D341Med (cell line): Measurements from ENCODE around the gene GGT7.
"Not testable (repeated sequence)": the region's sequence is repeated elsewhere in the genome, so short reads cannot be mapped to it uniquely, and the experiment has no call there.

Experiments used
- DNase-seq: peaks from one replicate; pipeline ENCODE4 v3.0.0; 2012; ENCODE audit warnings: low spot score

The GGT7 gene

GRCh38 chr20:34881689-34882088, 9.0 kb upstream of the GGT7 start:
- no peak for DNase-seq

DNA sequence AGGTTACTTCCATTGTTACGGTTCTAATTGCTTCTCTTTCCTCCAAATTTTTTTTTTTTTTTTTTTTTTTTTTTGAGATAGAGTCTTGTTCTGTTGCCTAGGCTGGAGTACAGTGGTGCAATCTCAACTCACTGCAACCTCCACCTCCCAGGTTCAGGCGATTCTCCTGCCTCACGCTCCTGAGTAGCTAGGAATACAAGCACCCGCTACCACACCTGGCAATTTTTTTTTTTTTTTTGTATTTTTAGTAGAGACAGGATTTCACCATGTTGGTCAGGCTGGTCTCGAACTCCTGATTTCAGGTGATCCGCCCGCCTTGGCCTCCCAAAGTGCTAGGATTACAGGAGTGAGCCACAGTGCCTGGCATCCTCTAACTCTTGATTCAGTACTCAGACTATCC, 8.3 kb upstream of the GGT7 start:
- DNase-seq = not testable (repeated sequence)

DNA sequence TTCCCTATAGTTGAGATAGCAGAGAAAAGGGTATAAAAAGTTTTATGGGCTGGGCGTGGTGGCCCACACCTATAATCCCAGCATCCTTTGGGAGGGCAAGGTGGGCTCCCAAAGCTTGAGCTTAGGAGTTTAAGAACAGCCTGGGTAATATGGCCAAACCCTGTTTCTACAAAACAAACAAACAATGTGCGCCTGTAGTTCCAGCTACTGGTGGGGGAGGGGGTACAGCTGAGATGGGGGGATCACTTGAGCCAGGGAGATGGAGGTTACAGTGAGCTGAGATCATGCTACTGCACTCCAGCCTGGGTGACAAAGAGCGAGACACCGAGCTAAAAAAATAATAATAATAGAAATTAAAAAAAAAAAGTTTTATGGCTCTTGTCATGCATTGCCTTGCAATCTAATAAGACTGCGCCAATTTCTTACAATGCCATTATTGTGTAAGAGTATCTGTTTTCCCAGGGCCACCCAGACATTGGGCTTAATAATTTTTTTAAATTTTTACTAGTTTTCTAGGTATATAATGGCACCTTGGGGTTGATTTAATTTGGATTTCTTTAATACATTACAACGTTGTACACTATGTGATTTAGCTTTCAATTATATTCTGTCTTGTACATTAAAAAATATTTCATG, 7.7 kb upstream of the GGT7 start:
- no peak for DNase-seq

DNA sequence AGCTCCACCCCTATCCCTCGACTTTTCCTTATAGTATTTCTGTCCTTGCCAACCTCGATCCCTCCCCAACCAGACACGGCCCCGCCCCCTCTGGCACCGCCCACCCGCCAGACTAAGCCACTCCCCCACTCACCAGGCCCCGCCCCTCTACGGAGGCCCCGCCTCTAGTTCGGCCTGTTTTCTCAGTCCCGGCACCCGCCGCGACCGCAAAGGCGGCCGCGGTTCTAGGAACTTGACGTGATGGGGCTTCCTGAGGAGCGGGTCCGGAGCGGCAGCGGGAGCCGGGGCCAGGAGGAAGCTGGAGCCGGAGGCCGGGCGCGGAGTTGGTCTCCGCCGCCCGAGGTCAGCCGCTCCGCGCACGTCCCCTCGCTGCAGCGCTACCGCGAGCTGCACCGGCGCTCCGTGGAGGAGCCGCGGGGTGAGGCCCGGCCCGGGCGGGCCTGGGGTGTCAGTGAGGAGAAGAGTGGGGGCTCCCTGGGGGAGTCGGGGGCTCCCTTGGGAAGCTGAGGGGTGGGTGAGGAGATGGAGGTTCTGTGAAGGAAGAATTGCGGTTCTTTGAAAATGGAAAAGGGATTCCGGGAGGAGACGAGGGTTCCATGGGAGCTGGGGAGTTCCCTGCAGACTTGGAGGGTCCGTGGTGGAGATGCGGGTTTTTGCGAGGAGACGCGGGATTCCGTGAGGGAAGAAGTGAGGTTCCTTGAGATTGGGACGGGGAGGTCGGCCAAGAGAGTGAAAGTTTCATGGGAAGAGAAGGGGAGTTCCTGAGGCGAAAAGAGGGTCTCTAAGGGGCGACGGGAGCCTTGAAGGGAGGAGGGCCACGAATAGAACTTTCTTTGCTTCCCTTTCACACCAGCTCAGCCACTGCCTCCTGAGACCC, 4.0 kb upstream of the GGT7 start, which contains the start of gene ACSS2:
ACSS2 (plus strand) TSS at position 207 of the 877 bp plus-strand sequence; CDS start at position 241, 34 bp downstream.
- DNase-seq = no peak

DNA sequence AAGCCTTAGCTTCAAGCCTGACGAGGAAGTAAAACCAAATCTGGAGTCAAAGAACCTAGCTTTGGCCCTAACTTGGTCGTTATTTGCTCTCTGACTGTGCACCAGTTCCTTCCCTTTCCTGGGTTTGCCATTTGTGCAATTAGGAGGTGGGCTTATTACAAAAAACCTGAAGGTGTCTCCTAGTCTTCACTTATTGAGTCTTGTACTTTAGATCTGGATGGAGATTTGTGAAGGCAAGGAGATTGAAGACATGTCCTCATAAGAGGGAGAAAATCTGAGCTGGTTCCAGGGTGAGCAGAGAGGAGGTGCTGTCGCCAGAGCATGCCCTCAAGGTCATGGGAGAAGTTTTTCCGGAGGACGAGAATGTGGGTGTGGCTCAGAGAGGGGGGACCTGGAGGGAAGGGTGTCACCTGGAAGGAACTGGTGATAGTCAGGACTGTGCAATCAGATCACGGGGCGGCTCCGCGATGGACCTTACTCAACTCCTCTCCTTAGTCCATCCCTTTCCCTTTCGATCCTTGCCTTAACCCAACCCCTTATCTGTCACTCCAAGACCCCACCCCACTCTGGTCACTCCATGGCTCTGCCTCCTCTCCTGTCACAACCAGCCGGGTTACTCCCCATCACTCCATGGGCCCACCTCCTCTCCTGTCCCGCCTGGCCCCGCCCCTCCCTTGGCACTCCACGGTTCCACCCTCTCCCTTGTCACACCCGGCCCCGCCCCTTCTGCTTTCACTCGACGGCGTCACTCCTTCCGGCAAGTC, 3.2 kb upstream of the GGT7 start:
- DNase-seq = peak; percentile 93

GRCh38 chr20:34874094-34874654, 1.5 kb upstream of the GGT7 start:
- DNase-seq = peak; percentile 79

GRCh38 chr20:34873583-34874093, 982 bp upstream of the GGT7 start:
- DNase-seq = no peak

DNA sequence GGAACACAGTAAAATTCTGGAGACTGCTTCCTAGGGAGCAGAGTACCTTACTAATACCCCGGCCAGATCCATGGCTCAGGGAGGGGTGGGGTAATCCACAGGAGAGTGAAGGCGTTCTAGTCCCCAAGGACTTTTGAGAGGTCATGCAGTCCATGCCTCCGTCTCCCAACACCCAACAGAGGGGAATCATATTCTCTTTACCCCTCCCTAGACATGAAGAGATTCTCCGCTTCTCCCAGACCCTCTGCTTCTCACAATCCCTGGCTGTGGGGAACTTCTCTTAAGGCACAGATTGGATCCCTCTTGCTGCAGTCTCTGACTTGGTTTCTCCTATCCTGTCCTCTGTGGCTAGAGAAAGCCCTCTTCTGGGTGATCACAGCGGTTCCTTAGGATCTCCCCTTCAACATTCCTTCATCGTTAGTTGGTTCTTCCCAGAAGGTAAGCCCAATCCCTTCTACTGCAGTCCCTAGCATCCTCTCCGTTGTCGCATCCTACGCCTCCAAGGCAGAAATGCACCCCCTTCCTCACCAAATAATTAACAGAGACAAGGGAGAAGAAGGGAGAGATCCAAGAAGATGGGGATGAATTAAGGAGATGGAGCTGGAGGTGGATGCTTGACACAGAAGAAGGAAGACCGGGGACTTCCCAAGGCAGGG, 562 bp downstream of the GGT7 start:
- DNase-seq = no peak

GRCh38 chr20:34871320-34871926, 1.2 kb downstream of the GGT7 start:
- DNase-seq = no peak

DNA sequence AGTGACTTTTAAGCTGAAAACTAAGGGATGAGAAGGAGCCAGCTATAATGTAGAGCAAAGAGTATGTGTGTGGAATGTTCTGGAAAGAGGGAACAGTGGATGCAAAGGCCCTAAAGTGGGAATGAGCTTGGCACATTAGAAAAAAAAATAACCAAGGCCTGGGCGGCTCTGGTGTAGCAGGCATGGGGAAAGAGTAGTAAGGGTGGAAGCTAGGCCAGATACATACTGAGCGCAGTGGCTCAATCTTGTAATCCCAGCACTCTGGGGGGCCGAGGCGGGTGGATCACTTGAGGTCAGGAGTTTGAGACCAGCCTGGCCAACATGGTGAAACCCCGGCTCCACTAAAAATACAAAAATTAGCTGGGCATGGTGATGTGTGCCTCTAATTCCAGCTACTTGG, 8.4 kb downstream of the GGT7 start:
- DNase-seq = no peak

GRCh38 chr20:34863421-34863965, 9.2 kb downstream of the GGT7 start:
- DNase-seq = no peak

GRCh38 chr20:34862724-34863123, 9.9 kb downstream of the GGT7 start:
- no peak for DNase-seq

GRCh38 chr20:34861386-34862084, 11.1 kb downstream of the GGT7 start:
- DNase-seq = no peak

DNA sequence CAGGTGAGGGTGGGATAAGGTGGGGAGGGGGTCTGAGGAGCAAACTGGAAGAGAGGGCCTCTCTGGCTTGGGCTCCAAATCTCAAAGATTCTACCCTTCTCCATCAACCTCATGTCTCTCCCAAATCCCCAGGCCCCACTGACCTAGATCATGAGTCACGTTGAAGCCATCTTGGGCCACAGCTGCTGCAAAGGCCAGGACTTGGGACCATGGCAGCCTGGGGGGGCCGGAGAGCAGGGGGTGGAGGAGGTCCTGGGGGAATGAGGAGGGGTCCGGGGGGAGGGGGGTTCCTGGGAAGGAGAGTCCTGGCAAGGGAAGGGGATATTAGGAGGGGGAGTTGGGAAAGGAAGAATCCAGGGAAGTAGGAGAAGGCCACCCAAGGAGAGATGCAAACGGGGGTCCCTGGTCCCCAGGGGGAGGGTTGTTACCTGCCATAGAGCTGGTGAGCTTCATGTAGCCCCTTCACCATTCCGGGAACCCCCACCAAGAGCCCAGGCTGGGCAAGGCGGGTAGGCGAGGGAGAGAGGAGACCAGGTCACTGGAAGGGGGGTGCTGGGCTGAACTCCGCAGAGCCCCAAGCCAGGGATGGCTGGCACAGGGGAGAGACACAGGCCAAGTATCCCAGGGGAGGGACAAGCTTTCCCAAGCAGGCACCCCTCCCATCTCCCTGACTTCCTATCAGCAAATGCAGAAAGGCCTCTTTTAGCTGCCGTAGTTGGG, 12.7 kb downstream of the GGT7 start:
- no peak for DNase-seq

DNA sequence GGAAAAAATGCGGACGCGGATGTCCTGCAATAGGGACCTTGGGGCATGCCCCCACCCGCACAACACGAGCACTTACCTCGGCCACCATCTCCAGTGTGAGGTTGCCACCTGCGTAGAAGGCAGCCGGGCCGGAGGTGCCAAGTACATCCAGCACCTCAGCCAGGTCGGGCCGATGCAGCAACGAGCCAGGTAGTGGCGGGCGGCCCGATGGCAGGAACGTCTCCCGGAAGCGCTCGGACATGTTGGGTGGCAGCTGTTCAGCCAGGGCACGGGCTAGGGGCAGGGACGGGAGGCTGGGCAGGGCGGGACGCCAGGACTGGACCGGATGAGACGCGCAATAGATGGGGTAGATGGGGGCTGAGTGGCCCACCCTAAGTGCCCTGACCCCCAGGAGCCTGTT, 13.3 kb downstream of the GGT7 start:
- DNase-seq = no peak

DNA sequence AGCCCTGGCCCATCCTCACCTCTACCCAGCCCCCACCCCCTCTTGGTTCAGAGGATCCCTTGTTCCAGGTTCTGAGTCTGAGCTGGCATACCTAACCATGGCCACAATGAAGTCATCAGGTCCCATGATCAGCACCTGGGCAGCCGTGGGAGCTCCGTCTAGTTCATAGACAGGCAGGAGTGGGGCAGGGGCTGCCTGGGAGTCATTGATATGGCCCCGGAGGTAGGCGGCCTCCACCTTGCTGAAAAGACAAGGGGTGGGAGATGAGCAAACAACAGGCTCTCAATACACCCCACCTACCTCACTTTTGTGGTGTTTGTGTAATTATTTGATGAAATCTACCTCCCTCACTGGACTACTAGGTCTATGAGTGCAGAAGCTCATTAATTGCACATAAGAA, 20.4 kb downstream of the GGT7 start:
- no peak for DNase-seq

- DNase-seq = no peak
Measured at GRCh38 chr20:34850969-34851368, 21.7 kb downstream of the GGT7 start.

DNA sequence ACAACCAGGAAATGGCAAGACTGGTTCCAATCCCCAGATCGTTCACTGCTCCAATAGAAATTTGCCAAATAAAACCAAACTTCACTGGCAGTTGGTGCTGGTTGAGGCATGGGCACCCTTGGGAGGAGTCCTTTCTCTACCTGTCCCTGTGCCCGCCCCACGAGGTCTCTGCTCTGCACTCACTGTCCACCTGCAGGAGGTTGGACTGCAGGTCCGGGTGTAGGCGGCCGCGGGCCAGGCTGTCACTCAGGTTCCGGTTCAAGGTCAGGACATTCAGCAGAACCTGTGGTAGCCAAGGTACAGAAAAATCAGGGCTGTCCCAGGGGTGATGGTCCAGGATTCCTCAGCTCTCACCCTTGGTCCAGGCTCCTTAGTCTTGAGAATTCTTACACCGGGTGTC, 22.9 kb downstream of the GGT7 start:
- DNase-seq = no peak

GRCh38 chr20:34848597-34848996, 24.1 kb downstream of the GGT7 start:
- no peak for DNase-seq

GRCh38 chr20:34843421-34843820, 29.2 kb downstream of the GGT7 start:
- DNase-seq = no peak
